Vagina (tissue), 2 donors: Measurements from ENCODE around the gene SOX4.

Source experiments
- CTCF ChIP-seq, 3 experiments: fragments of 450-650 bp in 2 of 3; fragments of 200-600 bp in 1 of 3; sonication (generic) in 1 of 3; IDR thresholded peaks; one replicate each; pipeline ENCODE4 v1.5.1; 2017 to 2019; ENCODE audit warnings: antibody characterized with exemption in 3 of 3, mild to moderate bottlenecking in 2 of 3, moderate library complexity in 2 of 3
- POLR2A ChIP-seq, 2 donors: fragments of 450-650 bp; IDR thresholded peaks; one replicate each; pipeline ENCODE4 v1.6.1; 2017; ENCODE audit warnings: antibody characterized with exemption in 2 of 2, mild to moderate bottlenecking in 2 of 2, moderate library complexity in 2 of 2
- POLR2AphosphoS5 ChIP-seq, 2 donors: sonication (generic); formaldehyde crosslinking; IDR thresholded peaks; one replicate each; pipeline ENCODE4 v1.9.0; 2017; ENCODE audit warnings: antibody characterized with exemption in 2 of 2, mild to moderate bottlenecking in 2 of 2, low read depth in 1 of 2; ENCODE audit not compliant: insufficient read depth in 1 of 2

GRCh38 chr6:21601932-21602390 lies 8.4 kb downstream of the SOX4 start:
- no peak for TF ChIP-seq CTCF (IDR thresholded peaks at IDR 0.05)
- no peak for TF ChIP-seq POLR2AphosphoS5 (IDR thresholded peaks at IDR 0.05; ENCODE audit: insufficient read depth in 1 of 2, low read depth in 1 of 2)
- TF ChIP-seq POLR2A (IDR thresholded peaks at IDR 0.05): no peak
